BJ (cell line): ENCODE data around the gene WNK1. TPM values are rescaled to one million over a fixed set of nuclear protein-coding genes. Genes with fewer than 3 reads are reported as not detected.

Experiments used
- CTCF ChIA-PET: fragments of 350-600 bp; formaldehyde crosslinking; extraction: SDS; loops from one replicate; lab custom pipeline; 2021; ENCODE audit warnings: antibody characterized with exemption, inconsistent platforms; lab: Yijun Ruan, JAX
- POLR2A ChIA-PET: fragments of 300-600 bp; sonication (Branson Sonifier 250); formaldehyde crosslinking; extraction: SDS; loops from one replicate; lab custom pipeline; 2021; ENCODE audit warnings: antibody characterized with exemption; lab: Charles Lee
- DNase-seq: peaks from one replicate; pipeline ENCODE4 v3.0.0-alpha.2; 2011; ENCODE audit warnings: low read depth
- H3K27me3 ChIP-seq: 2 replicates; pipeline ENCODE4 v1.6.0; 2011; ENCODE audit warnings: low read length; ENCODE audit not compliant: control insufficient read depth, insufficient read depth
- H3K36me3 ChIP-seq: 2 replicates; pipeline ENCODE4 v1.5.1; 2011; ENCODE audit warnings: low read length; ENCODE audit not compliant: control insufficient read depth, insufficient read depth
- H3K4me3 ChIP-seq: 2 replicates; pipeline ENCODE4 v1.5.1; 2011; ENCODE audit warnings: low read depth, mild to moderate bottlenecking, control low read depth, low read length
- polyA plus RNA-seq: library from polyadenylated mRNA; depleted of rRNA; stranded (reverse); fragments of >200 nt; gene quantifications from 2 replicates; pipeline ENCODE4 v1.2.3, GENCODE V29; 2011
- TF ChIP-seq, protein P1 (sequence below): IDR thresholded peaks from 2 replicates; pipeline ENCODE4 v1.5.1; 2011; ENCODE audit warnings: low read depth, mild to moderate bottlenecking, control low read depth, inconsistent platforms, low read length, moderate library complexity; ENCODE audit not compliant: insufficient read depth

Gene WNK1
- polyA plus RNA-seq, 1 experiment = 45.2 TPM

DNA sequence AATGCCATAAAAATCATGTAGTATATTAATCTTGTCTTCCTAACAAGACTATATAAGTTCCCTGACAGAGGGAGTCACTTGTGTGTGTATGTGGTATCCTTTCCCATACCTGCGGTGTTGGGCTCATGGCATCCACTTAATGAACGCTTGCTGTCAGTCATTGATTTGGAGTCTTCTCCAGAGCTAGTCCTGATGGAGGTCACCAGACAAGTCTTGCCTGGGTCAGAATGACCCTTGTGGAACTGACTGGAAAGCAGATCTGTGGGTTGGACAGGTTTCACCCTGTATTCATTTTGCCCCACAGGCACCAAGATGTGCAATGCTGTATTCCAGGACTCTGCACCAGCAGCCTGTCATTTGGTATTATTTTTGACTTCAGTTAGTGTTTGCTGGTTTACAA is 27.3 kb upstream of the WNK1 start:
- Histone ChIP-seq H3K4me3 (no peak overlapping the region), H3K36me3 (no peaks in the 10 kb centered on the region), H3K27me3 (peaks cover 2% of the 10 kb centered on the region; the same call in 1 of the 2 replicates)
- DNase-seq = no peak
- POLR2A ChIA-PET = no interaction called here
- CTCF ChIA-PET = no interaction called here
- TF ChIP-seq, protein P1, sequence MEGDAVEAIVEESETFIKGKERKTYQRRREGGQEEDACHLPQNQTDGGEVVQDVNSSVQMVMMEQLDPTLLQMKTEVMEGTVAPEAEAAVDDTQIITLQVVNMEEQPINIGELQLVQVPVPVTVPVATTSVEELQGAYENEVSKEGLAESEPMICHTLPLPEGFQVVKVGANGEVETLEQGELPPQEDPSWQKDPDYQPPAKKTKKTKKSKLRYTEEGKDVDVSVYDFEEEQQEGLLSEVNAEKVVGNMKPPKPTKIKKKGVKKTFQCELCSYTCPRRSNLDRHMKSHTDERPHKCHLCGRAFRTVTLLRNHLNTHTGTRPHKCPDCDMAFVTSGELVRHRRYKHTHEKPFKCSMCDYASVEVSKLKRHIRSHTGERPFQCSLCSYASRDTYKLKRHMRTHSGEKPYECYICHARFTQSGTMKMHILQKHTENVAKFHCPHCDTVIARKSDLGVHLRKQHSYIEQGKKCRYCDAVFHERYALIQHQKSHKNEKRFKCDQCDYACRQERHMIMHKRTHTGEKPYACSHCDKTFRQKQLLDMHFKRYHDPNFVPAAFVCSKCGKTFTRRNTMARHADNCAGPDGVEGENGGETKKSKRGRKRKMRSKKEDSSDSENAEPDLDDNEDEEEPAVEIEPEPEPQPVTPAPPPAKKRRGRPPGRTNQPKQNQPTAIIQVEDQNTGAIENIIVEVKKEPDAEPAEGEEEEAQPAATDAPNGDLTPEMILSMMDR = no peak

DNA sequence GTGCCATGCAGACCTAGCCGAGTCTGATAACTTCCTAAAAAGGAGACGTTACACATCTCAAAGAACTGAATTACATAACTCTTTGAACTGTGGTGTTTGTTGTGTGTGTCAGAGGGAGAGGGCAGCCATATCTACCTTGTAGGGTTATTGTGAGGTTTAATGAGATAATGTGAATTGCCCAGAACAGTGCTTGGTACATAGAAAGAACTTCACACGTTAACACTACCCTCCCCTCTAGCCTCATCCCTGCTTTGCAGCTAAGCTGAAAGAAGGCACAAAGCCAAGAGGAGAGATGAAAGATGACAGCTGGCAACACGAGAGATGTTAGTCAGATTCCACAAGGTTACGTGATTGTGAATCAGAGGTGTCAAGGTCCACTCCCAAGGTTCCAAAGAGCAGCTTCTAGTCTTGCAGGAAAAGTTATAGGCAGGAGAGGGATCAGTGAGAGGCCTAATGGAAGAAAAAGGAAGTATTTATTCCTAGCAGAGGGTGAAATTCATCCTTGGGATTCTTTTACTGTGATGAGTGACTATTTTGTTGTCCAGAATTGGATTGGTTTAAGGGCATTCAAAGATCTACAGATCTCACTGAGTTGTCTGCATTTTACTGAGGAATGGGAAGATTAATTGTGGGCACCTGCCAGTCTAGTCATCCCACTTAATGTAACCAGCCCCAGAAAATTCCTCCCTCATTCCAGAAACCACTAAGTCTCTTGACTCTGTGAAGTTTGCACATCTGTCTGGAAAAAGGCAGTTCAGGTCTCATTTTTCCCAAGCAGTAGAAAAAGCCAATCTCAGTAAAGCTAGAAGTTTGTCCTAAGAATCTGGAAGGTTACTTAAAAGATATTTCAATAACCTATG is 25.9 kb upstream of the WNK1 start:
- TF ChIP-seq, protein P1 = no peak
- no peaks in the 10 kb centered on the region for H3K36me3 ChIP-seq
- H3K27me3 ChIP-seq = peaks cover 2% of the 10 kb centered on the region; the same call in 1 of the 2 replicates
- ChIA-PET POLR2A (no interaction called here), CTCF (interaction anchor here (1.2 to 1.4 kb wide), 2 partner anchors 11 to 15 kb away, joined by 3 read pairs; no protein-coding TSS in a partner anchor)
- no peak for DNase-seq
- H3K4me3 ChIP-seq = no peak overlapping the region

DNA sequence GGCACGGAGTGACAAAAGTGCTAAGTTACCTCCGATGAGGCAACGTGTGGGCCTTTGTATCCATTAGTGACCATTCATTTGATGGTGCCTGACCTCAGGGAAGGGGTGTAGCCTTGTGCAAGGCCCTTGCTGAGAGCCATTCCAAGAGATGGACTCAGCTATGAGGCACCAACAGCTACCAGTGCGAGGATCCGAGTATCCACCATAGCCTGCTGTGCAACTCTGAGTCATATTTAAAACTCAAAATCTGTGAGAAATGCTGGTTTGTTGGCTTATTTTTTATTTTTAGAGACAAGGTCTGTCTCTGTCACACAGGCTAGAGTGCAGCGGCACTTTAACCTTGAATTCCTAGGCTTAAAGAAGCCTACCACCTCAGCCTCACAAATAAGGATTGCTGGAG is 25.1 kb upstream of the WNK1 start:
- Histone ChIP-seq H3K27me3 (peaks cover 2% of the 10 kb centered on the region), H3K36me3 (no peaks in the 10 kb centered on the region), H3K4me3 (no peak overlapping the region)
- no peak for DNase-seq
- TF ChIP-seq, protein P1 = no peak
- ChIA-PET CTCF (interaction anchor here (1.2 kb wide), 1 partner anchor 10 kb away, joined by 3 read pairs; no protein-coding TSS in a partner anchor), POLR2A (no interaction called here)

DNA sequence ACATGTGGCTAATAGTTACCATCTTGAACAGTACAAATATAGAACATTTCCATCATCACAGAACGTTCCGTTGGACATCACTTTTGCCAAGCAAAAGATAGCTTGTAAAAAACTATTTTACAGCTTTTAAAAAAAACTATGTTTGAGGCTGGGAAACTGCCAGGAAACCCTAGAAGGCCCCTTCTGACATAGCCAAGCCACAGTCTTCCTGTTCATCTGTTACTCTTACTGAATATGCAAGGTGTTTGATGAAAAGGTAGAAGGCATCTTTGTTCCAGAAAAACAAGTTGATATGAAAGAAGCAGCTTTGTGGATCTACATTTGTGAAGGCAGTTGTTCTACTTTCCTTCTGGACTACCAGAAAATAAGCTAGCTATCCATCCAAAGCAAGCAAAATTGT is 23.6 kb upstream of the WNK1 start:
- ChIA-PET CTCF (interaction anchor here (0.6 to 1.9 kb wide), 4 partner anchors 14 to 86 kb away, joined by 3 to 4 read pairs (median 4); partner anchors contain the start of gene WNK1), POLR2A (no interaction called here)
- TF ChIP-seq, protein P1 = no peak
- DNase-seq = no peak
- H3K4me3 ChIP-seq = no peak overlapping the region
- peaks cover 2% of the 10 kb centered on the region for H3K27me3 ChIP-seq
- H3K36me3 ChIP-seq = no peaks in the 10 kb centered on the region

DNA sequence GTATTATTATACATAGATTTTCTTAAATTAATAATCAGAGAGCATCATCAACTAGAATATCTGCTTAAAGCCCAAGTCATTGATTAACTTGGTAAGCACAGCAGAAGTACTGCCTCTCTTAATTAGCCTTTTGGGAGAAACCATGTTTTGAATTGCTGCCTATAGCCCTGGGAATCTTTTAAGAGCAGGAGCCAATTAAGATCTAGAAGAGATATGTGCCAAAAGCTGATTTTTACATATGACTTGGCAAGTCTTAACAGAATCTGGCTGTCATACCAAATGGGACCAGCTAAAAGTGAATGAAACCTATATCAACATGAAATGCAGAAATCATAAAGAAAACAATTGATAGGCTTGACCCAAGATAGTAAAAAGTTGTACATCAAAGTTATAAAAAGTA is 23.2 kb upstream of the WNK1 start:
- POLR2A ChIA-PET = no interaction called here
- CTCF ChIA-PET = interaction anchor here (0.9 to 1.9 kb wide), 2 partner anchors 14 to 23 kb away, joined by 4 read pairs; partner anchors contain the start of gene WNK1

More for the DNA sequence above, 23.2 kb upstream of the WNK1 start:
- TF ChIP-seq, protein P1 = no peak
- H3K36me3 ChIP-seq = no peaks in the 10 kb centered on the region
- peaks cover 2% of the 10 kb centered on the region for H3K27me3 ChIP-seq
- no peak for DNase-seq
- H3K4me3 ChIP-seq = no peak overlapping the region
